Esophagus squamous epithelium (tissue), 5 donors: Measurements from ENCODE around the gene PARD3. TPM values are rescaled to one million over a fixed set of nuclear protein-coding genes. Genes with fewer than 3 reads are reported as not detected.

Experiments
- DNase-seq: peaks from one replicate; lab custom pipeline; 2025; lab: John Stamatoyannopoulos, UW
- H3K27ac ChIP-seq, 4 donors: fragments of 200-600 bp; sonication (generic); one replicate each; pipeline ENCODE4 v1.5.1; 2016 to 2019; ENCODE audit warnings: mild to moderate bottlenecking in 1 of 4
- H3K27me3 ChIP-seq, 4 donors: fragments of 200-600 bp; sonication (generic); 1 replicate in 3 of 4; 2 replicates in 1 of 4; pipeline versions ENCODE4 v1.5.1 to v1.6.0; 2017 to 2021; ENCODE audit warnings: antibody characterized with exemption in 1 of 4
- H3K36me3 ChIP-seq, 3 donors: fragments of 200-600 bp; sonication (generic); one replicate each; pipeline ENCODE4 v1.5.1; 2016 to 2019
- H3K4me1 ChIP-seq, 3 donors: fragments of 200-600 bp; sonication (generic); one replicate each; pipeline ENCODE4 v1.5.1; 2017 to 2019
- H3K4me3 ChIP-seq, 4 donors: fragments of 200-600 bp; sonication (generic); 1 replicate in 3 of 4; 2 replicates in 1 of 4; pipeline ENCODE4 v1.5.1; 2016 to 2019; ENCODE audit warnings: mild to moderate bottlenecking in 2 of 4, moderate library complexity in 1 of 4
- H3K9me3 ChIP-seq, 3 donors: fragments of 200-600 bp; sonication (generic); one replicate each; pipeline ENCODE4 v1.5.1; 2016 to 2019
- POLR2A ChIP-seq, 4 donors: fragments of 450-650 bp; IDR thresholded peaks; one replicate each; pipeline ENCODE4 v1.6.1; 2017; ENCODE audit warnings: antibody characterized with exemption in 4 of 4, mild to moderate bottlenecking in 4 of 4, moderate library complexity in 3 of 4
- WGBS, 2 donors: methylation state at CpG; one replicate each; pipeline ENCODE4 v1.1.5; 2018; 5-methylcytosine and 5-hydroxymethylcytosine counted together
- intact Hi-C: fragments of 100-400 bp; cut with DNase I; formaldehyde crosslinking; loops from one replicate; pipeline ENCODE4 v1.15.0; 2022
- total RNA-seq, 4 donors: library from RNA; depleted of rRNA; stranded (reverse); fragments of >200 nt; gene quantifications; one replicate each; pipeline ENCODE4 v1.1.0, GENCODE V29; 2016
- TF ChIP-seq, protein P1 (sequence below), 6 experiments: fragments of 450-650 bp in 4 of 6; fragments of 200-600 bp in 2 of 6; sonication (generic) in 2 of 6; IDR thresholded peaks; one replicate each; pipeline ENCODE4 v1.5.1; 2016 to 2019; ENCODE audit warnings: antibody characterized with exemption in 6 of 6, mild to moderate bottlenecking in 4 of 6, moderate library complexity in 4 of 6
- donor health status: DM: yes; HTN: yes; CAD: no.

PARD3 gene
- total RNA-seq, 4 donors from 2014 or later = 57.3 to 114 (median 81.7) TPM

DNA sequence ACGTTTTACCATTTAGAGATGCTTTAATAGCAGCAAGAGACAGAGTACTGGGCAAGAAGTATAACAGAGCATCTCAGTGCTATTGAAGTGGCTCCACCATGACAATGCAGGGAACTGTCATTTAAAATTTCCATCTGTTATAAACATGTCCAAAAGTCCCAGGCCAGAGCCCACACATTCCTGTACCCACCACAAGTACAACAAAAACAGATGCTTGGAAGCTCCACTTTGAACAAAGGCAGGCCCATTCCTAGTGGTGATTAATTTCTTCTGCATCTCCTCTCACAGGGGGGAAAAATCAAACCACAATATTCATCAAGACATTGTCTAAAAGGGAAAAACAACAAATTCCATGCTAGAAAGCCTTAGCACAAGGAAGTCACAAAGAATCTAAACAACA lies 627.9 kb downstream of the PARD3 start:
- no peak overlapping the region for H3K4me3 ChIP-seq
- H3K4me1 ChIP-seq = peaks cover 0 to 18% (median 6%) of the 10 kb centered on the region in 3 donors
- WGBS, 2 donors = 50 to 92% methylated on average over 1 of the region's 1 CpG
- no peak for DNase-seq
- TF ChIP-seq, protein P1, sequence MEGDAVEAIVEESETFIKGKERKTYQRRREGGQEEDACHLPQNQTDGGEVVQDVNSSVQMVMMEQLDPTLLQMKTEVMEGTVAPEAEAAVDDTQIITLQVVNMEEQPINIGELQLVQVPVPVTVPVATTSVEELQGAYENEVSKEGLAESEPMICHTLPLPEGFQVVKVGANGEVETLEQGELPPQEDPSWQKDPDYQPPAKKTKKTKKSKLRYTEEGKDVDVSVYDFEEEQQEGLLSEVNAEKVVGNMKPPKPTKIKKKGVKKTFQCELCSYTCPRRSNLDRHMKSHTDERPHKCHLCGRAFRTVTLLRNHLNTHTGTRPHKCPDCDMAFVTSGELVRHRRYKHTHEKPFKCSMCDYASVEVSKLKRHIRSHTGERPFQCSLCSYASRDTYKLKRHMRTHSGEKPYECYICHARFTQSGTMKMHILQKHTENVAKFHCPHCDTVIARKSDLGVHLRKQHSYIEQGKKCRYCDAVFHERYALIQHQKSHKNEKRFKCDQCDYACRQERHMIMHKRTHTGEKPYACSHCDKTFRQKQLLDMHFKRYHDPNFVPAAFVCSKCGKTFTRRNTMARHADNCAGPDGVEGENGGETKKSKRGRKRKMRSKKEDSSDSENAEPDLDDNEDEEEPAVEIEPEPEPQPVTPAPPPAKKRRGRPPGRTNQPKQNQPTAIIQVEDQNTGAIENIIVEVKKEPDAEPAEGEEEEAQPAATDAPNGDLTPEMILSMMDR (IDR thresholded peaks at IDR 0.05) = no peak
- no peak for TF ChIP-seq POLR2A (IDR thresholded peaks at IDR 0.05)
- no peaks in the 10 kb centered on the region for H3K27me3 ChIP-seq
- no peaks in the 10 kb centered on the region for H3K9me3 ChIP-seq
- no peak overlapping the region for H3K27ac ChIP-seq
- intact Hi-C loops = no loop called here
- no peaks in the 10 kb centered on the region for H3K36me3 ChIP-seq

DNA sequence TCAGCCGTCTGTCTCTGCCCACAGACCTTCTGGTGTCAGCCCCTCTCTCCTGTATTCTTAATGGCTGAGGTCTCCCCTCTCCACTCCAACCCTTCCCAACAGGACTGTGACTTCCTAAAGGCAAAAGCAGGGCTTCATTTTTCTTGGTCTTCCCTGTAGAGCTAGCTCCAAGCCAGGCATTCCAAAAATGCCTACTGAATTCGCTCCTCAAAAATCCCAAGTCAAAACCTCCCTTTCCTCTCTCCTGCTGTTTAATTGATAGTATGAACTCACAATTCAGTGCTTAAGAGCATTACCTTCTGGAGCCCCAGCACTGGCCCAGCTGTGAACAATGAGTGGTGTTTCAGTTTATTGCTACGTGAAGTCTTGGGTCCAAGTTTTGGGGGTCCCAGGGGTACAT lies 628.4 kb downstream of the PARD3 start:
- Histone ChIP-seq H3K27ac (no peak overlapping the region), H3K36me3 (no peaks in the 10 kb centered on the region), H3K4me3 (no peak overlapping the region), H3K9me3 (no peaks in the 10 kb centered on the region), H3K4me1 (peaks cover 0 to 23% (median 6%) of the 10 kb centered on the region in 3 donors), H3K27me3 (no peaks in the 10 kb centered on the region)
- no peak for DNase-seq
- 84 to 86% methylated on average over 3 of the region's 3 CpGs for WGBS, 2 donors
- intact Hi-C loops = no loop called here
- no peak for TF ChIP-seq POLR2A (IDR thresholded peaks at IDR 0.05)
- TF ChIP-seq, protein P1 (IDR thresholded peaks at IDR 0.05) = no peak

DNA sequence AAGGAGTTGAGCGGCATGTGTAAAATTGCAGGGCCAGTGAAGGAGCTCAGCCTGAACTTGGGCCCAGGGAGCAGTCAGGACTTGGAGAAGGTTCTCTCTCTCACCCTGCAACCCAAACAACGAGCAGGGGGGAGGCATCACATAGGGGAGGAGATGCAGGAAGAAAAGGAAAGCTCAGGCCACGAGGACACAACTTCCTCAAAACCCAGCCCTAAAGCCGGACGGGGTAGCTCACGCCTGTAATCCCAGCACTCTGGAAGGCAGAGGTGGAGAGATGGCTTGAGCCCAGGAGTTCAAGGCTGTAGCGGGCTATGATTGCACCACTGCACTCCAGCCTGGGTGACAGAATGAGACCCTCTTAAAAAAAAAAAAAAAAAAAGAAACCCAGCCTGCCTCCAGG lies 629.1 kb downstream of the PARD3 start:
- no peak overlapping the region for H3K27ac ChIP-seq
- WGBS, 2 donors = 67 to 83% methylated on average over 7 of the region's 7 CpGs
- intact Hi-C loops = no loop called here
- H3K36me3 ChIP-seq = no peaks in the 10 kb centered on the region
- H3K4me3 ChIP-seq = no peak overlapping the region
- H3K27me3 ChIP-seq = no peaks in the 10 kb centered on the region
- H3K4me1 ChIP-seq = peaks cover 0 to 29% (median 6%) of the 10 kb centered on the region in 3 donors
- no peak for DNase-seq
- no peaks in the 10 kb centered on the region for H3K9me3 ChIP-seq
- TF ChIP-seq, protein P1 (IDR thresholded peaks at IDR 0.05) = no peak
- TF ChIP-seq POLR2A (IDR thresholded peaks at IDR 0.05) = no peak

DNA sequence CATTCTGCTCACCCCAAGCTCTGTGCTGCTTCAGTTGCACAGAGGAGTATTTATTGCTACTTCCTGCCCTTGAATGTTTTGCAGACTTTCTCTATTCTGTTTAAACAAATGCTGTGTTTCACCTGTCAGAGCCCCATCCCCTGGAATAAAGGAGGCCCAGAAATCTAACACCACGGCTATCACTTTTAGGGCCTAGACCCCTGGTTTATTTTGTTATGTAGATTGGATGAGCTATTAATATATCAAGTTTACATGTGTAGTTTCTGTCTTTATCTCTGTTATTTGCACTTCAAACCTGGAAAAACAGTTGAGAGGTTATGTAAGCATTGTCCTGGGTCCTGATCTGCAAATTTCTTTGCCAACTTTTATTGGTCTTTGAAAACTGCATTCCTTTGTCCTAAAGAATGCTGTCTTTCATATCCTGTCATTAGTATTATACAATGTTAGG lies 630.1 kb downstream of the PARD3 start:
- intact Hi-C loops = no loop called here
- Histone ChIP-seq H3K9me3 (no peaks in the 10 kb centered on the region), H3K4me1 (peaks cover 0 to 29% (median 6%) of the 10 kb centered on the region in 3 donors), H3K36me3 (no peaks in the 10 kb centered on the region), H3K27ac (no peak overlapping the region), H3K27me3 (no peaks in the 10 kb centered on the region), H3K4me3 (no peak overlapping the region)
- DNase-seq = no peak
- no peak for TF ChIP-seq POLR2A (IDR thresholded peaks at IDR 0.05)
- TF ChIP-seq, protein P1 (IDR thresholded peaks at IDR 0.05) = no peak
- 55 to 64% methylated on average over 1 of the region's 1 CpG for WGBS, 2 donors

DNA sequence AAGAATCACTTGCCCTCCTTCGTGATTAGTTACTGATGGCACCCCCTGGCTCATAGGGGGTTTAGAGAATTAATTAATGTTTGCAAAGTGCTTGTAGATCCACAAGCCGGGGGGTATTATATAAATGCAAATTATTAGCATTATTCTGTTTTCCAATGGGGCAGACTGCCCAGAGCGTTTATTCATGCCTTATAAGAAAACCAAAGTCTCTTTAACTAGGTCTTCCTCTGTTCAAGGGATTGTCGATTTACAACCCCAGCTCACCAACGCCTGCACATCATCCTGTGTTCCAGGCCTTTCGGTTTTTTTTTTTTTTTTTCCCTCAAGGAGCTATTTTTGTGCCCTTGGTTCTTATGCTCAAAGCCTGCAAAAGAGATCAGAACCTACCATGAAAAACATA lies 630.7 kb downstream of the PARD3 start:
- TF ChIP-seq, protein P1 (IDR thresholded peaks at IDR 0.05) = no peak
- no peak for TF ChIP-seq POLR2A (IDR thresholded peaks at IDR 0.05)
- Histone ChIP-seq H3K36me3 (no peaks in the 10 kb centered on the region), H3K27me3 (no peaks in the 10 kb centered on the region), H3K27ac (no peak overlapping the region), H3K9me3 (no peaks in the 10 kb centered on the region), H3K4me1 (peaks cover 0 to 29% (median 6%) of the 10 kb centered on the region in 3 donors), H3K4me3 (no peak overlapping the region)
- intact Hi-C loops = no loop called here
- DNase-seq = no peak
- 64 to 67% methylated on average over 6 of the region's 6 CpGs for WGBS, 2 donors
